SIG-M5 treated with dmso at 0.1 percent for 504 hours (cell line): ENCODE data around the gene CCDC152.
"Not testable (repeated sequence)": the region's sequence is repeated elsewhere in the genome, so short reads cannot be mapped to it uniquely, and the experiment has no call there.

Experiments
- DNase-seq: peaks from one replicate; lab custom pipeline; 2025; ENCODE audit not compliant: unreplicated experiment; lab: John Stamatoyannopoulos, UW

The CCDC152 gene, protein sequence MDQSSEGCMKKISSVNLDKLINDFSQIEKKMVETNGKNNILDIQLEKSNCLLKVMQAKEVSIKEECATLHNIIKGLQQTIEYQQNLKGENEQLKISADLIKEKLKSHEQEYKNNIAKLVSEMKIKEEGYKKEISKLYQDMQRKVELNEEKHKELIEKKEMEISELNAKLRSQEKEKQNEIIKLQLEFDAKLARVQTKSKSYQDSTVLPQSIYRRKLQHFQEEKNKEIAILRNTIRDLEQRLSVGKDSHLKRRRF

DNA sequence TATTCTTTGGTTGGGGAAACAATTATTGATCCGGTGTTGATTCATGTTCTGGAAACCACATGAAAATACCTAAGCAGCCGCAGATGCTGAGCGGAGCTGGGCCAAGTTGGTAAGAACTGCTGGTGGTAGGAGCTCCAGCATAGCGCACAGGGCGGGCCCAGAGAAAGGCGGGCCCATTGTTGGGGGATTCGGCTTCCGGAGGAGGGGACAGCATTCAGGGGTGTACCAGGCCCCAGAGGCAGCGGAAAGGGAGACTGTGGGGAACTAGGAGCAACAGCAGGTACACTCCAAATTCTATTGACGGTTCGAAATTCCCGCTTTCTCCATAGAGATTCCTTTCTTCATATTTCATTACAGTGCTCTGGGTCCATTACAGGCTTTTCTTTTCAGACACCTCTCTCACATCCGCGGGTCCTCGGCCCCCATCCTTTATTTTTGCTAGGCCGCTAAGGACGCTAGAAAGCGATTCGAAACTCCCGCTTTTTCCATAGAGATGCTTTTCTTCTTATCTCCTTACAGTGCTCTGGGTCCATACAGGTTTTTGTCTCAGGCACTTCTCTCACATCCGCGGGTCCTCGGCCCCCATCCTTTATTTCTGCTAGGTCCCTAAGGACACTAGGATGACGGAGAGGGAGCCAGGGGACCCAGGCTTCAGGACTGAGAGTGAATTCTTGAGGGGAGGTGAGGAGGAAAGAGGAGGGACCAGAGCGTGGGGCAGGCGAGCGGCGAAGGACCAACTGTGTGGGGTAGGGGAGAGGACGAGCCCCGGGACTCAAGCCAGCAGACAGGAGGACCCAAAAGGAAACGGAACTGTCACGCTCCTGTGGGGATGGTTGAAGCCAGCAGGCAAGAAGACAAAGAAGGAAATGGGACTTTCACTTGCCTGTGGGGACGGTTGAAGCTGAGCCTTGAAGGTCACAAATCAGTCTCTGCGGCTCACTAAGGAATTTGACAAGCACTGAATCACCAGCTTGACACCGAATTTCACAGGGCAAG lies at the start of gene CCDC152:
TSS of gene CCDC152 (plus strand) at position 213 of the 996 bp plus-strand sequence. CDS start 2,304 bp downstream, outside the sequence.
- no peak for DNase-seq

GRCh38 chr5:42715785-42716184 lies 40.8 kb upstream of the CCDC152 start:
- no peak for DNase-seq

- no peak for DNase-seq
Measured at GRCh38 chr5:42718591-42718990, 38.0 kb upstream of the CCDC152 start.

DNA sequence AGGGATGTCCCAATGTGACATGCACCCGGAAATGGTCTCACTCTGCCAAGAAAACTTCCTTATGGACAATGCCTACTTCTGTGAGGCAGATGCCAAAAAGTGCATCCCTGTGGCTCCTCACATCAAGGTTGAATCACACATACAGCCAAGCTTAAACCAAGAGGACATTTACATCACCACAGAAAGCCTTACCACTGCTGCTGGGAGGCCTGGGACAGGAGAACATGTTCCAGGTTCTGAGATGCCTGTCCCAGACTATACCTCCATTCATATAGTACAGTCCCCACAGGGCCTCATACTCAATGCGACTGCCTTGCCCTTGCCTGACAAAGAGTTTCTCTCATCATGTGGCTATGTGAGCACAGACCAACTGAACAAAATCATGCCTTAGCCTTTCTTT lies 37.6 kb upstream of the CCDC152 start:
- DNase-seq = no peak

- no peak for DNase-seq
Measured at GRCh38 chr5:42720251-42720650, 36.4 kb upstream of the CCDC152 start.

- no peak for DNase-seq
Measured at GRCh38 chr5:42721484-42721883, 35.1 kb upstream of the CCDC152 start.

DNA sequence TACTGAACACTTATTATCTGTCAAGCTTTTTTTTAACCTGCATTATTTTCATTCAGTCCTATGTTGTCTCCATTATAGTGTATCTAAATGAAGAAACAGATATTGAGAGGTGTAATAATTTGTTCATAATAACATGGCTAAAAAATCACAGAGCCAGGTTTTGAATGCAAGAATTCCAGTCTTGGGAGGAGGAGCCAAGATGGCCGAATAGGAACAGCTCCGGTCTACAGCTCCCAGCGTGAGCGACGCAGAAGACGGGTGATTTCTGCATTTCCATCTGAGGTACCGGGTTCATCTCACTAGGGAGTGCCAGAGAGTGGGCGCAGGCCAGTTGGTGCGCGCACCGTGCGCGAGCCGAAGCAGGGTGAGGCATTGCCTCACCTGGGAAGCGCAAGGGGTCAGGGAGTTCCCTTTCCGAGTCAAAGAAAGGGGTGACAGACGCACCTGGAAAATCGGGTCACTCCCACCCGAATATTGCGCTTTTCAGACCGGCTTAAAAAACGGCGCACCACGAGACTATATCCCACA lies 22.0 kb upstream of the CCDC152 start:
- DNase-seq = not testable (repeated sequence)

DNA sequence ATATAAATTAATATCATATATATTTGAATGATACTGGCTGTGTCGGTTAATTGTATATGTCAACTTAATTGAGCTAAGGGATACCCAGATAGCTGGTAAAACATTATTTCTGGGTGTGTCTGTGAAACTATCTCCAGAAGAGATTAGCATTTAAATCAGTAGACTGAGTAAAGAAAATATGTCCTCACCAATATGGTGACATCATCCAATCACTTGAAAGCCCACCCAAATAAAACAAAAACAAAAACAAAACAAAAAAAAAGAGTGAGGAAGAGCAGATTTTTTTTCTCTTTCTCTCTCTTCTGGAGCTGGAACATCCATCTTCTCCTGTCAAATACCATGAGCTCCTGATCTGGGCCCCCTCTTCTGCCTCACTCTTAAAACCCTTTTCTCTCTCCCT lies 15.7 kb upstream of the CCDC152 start:
- no peak for DNase-seq

DNA sequence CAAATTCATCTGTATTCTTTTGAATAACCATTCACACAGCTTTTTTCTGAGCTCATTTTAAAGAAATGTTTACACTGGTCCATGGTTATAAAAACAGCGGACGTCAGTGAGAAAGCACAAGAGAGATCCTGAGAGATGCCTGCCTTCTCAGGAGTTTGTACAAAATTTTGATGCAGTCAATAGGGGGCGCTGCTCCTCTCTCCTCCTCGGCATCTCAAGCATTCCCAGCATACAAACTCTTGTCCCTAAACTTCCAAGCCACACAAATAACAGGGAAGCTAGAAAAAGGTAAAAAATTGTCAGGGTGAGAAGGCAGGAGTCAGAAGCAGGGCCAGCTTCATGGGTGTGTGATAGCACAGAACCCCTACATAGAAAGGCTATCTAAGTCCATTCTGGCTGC lies 11.2 kb upstream of the CCDC152 start:
- no peak for DNase-seq

DNA sequence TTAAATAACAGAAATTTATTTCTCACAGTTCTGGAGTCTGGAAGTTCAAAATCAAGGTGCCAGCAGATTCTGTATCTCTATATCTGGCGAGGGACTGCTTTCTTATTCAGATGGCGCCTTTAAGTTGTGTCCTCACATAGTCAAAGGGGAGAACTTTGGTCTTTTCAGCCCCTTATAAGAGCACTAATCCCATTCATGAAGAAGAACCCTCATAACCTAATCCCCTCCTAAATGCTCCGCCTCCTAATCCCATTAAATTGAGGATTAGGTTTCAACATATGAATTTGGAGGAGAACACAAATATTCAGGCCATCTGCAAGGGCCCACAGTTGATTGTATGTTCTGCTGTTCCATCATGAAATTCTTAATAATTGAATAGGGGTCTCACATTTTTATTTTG lies 10.8 kb upstream of the CCDC152 start:
- DNase-seq = no peak

DNA sequence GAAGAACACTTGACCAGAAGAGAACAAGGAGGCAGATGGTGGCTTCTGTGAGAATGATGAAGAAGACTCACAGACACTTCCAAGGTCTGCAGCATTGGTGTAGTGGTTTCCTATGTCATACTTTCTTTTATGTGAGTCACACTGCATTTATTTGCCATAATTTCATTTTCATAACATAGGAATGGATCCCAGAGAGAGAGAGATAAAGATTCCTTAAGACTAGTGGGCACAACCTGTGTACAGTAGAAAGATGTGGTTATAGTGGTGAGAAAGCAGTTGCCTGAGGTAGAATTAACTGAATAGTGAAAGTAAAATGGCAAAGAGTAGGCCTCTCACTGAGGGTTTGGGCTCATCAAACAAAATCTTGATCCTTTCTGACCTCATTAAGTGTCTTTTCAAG lies 7.6 kb upstream of the CCDC152 start:
- no peak for DNase-seq

DNA sequence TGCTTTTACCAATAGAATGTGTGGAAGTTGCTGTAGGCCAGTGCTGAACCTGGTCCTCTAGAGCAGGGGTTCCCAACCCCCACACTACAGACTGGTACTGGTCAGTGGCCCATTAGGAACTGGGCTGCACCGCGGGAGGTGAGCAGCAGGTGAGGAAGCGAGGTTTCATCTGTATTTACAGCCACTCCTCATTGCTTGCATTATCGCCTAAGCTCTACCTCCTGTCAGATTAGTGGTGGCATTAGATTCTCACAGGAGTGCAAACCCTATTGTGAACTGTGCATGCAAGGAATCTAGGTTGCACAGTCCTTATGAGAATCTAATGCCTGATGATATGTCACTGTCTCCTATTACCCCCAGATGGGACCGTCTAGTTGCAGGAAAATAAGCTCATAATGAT lies 6.1 kb upstream of the CCDC152 start:
- DNase-seq = no peak

DNA sequence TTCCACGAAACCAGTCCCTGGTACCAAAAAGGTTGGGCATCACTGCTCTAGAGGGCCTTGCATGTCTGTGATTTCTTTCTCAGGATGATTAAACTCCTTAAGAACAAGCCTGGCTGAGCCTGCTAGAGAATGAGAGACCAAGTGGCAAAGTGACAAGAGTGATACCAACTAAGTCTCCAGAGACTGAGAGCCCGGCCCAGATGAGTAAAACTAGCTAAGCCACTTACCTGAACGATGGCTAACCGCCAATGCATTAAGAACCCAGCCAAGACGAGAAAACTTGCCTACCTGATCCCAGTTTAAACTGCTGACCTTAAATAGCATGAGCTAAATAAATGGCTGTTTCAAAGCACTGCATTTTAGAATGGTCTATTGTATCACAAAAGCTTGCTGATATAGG lies 5.6 kb upstream of the CCDC152 start:
- no peak for DNase-seq

DNA sequence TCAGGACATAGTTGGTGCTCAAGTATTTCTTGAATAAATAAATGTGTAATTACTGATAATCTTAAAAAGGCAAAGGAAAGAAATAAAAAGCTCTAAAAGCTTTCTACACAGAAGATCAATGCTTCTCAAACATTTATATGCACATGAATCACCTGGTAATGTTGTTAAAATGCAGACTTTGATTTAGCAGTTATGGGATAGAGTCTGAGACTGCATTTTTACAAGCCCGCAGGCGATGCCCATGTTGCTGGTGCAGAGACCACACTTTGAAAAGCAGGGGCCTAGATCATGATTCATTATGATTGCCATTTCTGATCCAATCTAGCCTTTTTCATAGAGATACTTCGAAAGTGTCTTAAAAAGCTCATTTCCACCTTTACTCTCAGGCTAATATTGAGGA lies 3.5 kb upstream of the CCDC152 start:
- DNase-seq = no peak

DNA sequence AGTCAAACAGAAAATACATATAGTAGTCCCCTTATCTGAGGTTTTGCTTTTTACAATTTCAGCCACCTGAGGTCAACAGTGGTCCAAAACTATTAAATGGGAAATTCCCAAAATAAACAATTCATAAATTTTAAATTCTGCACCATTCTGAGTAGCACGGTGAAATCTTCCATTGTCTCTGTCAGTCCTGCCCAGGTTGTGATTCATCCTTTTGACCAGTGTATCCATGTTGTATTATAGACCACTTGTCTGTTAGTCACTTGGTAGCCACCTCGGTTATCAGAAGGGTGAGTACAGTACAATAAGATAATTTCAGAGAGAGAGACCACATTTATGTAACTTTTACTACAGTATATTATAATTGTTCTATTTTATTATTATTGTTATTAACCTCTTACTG lies 2.8 kb downstream of the CCDC152 start:
- no peak for DNase-seq

GRCh38 chr5:42760426-42760825 lies 3.8 kb downstream of the CCDC152 start:
- DNase-seq = peak; percentile 41

DNA sequence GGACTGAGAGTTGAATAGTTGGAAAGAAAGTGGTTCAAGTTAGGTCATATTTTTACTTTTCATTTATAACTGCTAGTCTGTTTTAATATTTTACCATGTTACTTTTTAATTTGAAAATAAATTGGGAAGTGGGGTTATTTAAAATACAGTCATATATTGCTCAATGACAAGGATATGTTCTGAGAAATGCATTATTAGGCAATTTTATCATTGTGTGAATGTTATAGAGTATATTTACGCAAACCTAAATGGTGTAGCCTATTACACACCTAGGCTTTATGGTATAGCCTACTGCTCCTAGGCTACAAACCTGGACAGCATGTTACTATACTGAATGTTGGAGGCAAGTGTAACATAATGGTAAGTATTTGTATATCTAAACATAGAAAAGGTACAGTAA lies 5.2 kb downstream of the CCDC152 start:
- no peak for DNase-seq

DNA sequence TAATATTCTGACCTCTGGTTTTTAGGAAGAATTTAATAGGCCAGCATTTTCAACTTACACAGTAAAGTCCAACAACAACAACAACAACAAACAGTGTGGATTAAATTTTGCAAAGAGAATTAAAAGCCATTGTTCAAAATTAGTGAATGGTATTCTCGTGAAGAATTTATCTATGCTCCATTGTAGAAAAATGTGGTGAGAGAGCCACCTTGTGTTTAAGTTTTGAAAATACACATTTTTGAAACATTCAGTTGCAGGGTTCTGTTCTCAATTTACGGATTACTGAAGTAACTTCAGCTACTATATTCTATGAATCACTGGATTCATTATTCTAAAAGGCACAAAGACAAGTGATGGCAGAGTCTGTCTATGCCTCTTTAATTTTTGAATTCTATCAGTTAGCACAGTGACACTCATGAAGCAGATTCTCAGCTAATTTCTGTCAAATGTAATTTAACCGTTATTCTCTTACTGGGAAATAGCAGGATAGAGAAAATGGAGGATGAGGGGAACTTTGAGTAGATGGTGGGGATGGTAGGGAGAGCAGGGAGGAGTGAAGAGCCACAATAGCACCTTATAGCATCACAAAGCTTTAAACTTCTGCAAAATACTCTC lies 11.0 kb downstream of the CCDC152 start:
- peak; percentile 37 for DNase-seq

- DNase-seq = no peak
Measured at GRCh38 chr5:42768106-42768504, 11.5 kb downstream of the CCDC152 start.

DNA sequence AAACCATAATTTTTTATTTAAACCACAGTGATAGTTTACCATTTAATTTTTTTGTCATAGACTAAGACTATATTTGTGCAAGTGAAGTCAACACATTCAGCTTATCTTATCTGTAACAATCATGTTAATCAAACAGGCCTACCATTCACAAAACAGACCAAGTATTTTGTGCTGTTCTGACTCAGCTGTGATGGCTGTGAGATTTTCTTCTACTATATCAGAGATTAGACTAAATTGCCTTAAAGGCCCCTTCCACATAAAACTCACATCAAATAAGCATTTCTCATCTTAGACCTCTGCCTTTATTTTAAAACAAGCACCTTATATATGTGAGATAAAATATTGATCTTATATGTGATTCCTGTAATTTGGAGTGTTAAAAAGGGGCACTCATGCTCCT lies 13.4 kb downstream of the CCDC152 start:
- DNase-seq = no peak

DNA sequence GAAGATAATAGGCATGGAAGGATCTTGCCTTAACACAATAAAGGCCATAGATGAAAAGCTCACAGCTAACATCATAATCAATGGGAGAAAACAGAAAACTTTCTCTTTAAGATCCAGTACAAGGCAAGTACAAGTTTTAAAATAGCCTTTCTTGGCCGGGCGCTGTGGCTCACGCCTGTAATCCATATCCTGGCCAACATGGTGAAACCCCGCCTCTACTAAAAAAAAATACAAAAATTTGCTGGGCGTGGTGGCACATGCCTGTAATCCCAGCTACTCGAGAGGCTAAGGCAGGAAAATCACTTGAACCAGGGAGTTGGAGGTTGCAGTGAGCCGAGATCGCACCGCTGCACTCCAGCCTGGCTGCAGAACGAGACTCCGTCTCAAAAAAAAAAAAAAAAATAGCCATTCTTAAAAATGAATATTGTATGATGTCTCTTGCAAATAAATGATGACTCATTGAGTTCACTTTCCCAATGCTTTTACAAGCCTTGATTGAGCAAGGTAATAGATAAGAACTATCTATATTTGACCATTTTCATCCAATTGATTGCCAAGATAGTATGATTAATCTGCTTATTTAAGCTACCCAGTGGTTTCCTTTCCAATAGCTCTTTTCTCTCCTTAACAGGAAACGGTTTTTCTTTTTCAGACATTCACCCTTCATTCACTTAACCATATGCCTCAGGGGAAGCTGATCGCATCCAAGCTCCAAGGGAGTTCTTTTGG lies 15.8 kb downstream of the CCDC152 start:
- DNase-seq = no peak
